Ureter (tissue), 1 donor: ENCODE results near the gene ABCD3. TPM values are rescaled to one million over a fixed set of nuclear protein-coding genes. Genes with fewer than 3 reads are reported as not detected.

Experiments used
- DNase-seq: peaks from one replicate; pipeline ENCODE4 v3.0.0-alpha.2; 2020; ENCODE audit warnings: low spot score
- total RNA-seq: library from RNA; stranded (reverse); gene quantifications from one replicate; pipeline ENCODE4 v1.2.4, GENCODE V29; 2023
- donor health status: DM: yes; HTN: yes; CAD: no.

ABCD3 gene
- total RNA-seq, 1 donor from 2014 or later = 126 TPM

GRCh38 chr1:94462606-94463005, 44.4 kb downstream of the ABCD3 start:
- no peak for DNase-seq

GRCh38 chr1:94463056-94463764, 45.0 kb downstream of the ABCD3 start:
- no peak for DNase-seq

- DNase-seq = no peak
Observed at GRCh38 chr1:94463765-94464330, 45.7 kb downstream of the ABCD3 start.

GRCh38 chr1:94468708-94469107, 50.5 kb downstream of the ABCD3 start:
- DNase-seq = no peak

- DNase-seq = no peak
Observed at GRCh38 chr1:94471271-94471670, 53.1 kb downstream of the ABCD3 start.

- no peak for DNase-seq
Observed at GRCh38 chr1:94475232-94475631, 57.0 kb downstream of the ABCD3 start.

- DNase-seq = no peak
Observed at GRCh38 chr1:94479682-94480081, 61.5 kb downstream of the ABCD3 start.

- DNase-seq = peak; percentile 46
Observed at GRCh38 chr1:94481473-94481933, 63.3 kb downstream of the ABCD3 start.

- no peak for DNase-seq
Observed at GRCh38 chr1:94486990-94487389, 68.8 kb downstream of the ABCD3 start.

GRCh38 chr1:94490556-94490955, 72.4 kb downstream of the ABCD3 start:
- no peak for DNase-seq

- DNase-seq = no peak
Observed at GRCh38 chr1:94496076-94496755, 78.0 kb downstream of the ABCD3 start.

- no peak for DNase-seq
Observed at GRCh38 chr1:94501426-94501825, 83.2 kb downstream of the ABCD3 start.

- DNase-seq = no peak
Observed at GRCh38 chr1:94501935-94502334, 83.7 kb downstream of the ABCD3 start.

GRCh38 chr1:94503153-94503552, 85.0 kb downstream of the ABCD3 start:
- DNase-seq = no peak

GRCh38 chr1:94504601-94505000, 86.4 kb downstream of the ABCD3 start:
- DNase-seq = no peak

GRCh38 chr1:94512816-94513215, 94.6 kb downstream of the ABCD3 start:
- no peak for DNase-seq

- DNase-seq = no peak
Observed at GRCh38 chr1:94514095-94514727, 96.0 kb downstream of the ABCD3 start.

GRCh38 chr1:94515296-94515947, 97.2 kb downstream of the ABCD3 start:
- no peak for DNase-seq

- DNase-seq = no peak
Observed at GRCh38 chr1:94519351-94519750, 101.2 kb downstream of the ABCD3 start.

- DNase-seq = no peak
Observed at GRCh38 chr1:94522304-94522703, 104.1 kb downstream of the ABCD3 start.

GRCh38 chr1:94524531-94524930, 106.3 kb downstream of the ABCD3 start:
- no peak for DNase-seq
